ENCODE measurements around the gene BBOX1. TPM values are rescaled to one million over a fixed set of nuclear protein-coding genes. Genes with fewer than 3 reads are reported as not detected.

The BBOX1 gene
- total and polyA plus RNA-seq, 4 donors = 2.8 to 18.4 (median 9.0) TPM

- Histone ChIP-seq H3K4me1 (ENCODE audit: control insufficient read depth in 4 of 4, insufficient read depth in 4 of 4, low read length in 3 of 4) (peaks cover 0 to 20% (median 7%) of the 10 kb centered on the region in 4 donors), H3K4me3 (ENCODE audit: low read depth in 1 of 3, low read length in 3 of 3) (peak overlapping the region; percentile 57 to 81 (median 59)), H3K27ac (ENCODE audit: low read depth in 1 of 2, low read length in 2 of 2) (no peak overlapping the region), H3K9ac (ENCODE audit: low read depth in 1 of 2, low read length in 2 of 2) (no peak overlapping the region), H3K27me3 (ENCODE audit: control insufficient read depth in 4 of 4, insufficient read depth in 4 of 4, low read length in 3 of 4) (no peaks in the 10 kb centered on the region), H3K36me3 (ENCODE audit: control insufficient read depth in 4 of 4, insufficient read depth in 3 of 4, low read depth in 1 of 4, low read length in 3 of 4) (no peaks in the 10 kb centered on the region), H3K9me3 (ENCODE audit: control insufficient read depth in 4 of 4, low read length in 3 of 4) (no peaks in the 10 kb centered on the region)
- TF ChIP-seq CTCF (IDR thresholded peaks at IDR 0.05; ENCODE audit: low read depth, low read length, missing input control) = peak; percentile 3
- no peak for TF ChIP-seq YY1 (IDR thresholded peaks at IDR 0.05)
- TF ChIP-seq RAD21 (IDR thresholded peaks at IDR 0.05) = peak; percentile 6 to 61
- TF ChIP-seq RXRA (IDR thresholded peaks at IDR 0.05) = peak; percentile 55 to 81
- WGBS = 36% methylated on average over 19 of the region's 19 CpGs
- no peak for DNase-seq (ENCODE audit: low spot score)
These were observed 46.0 kb upstream of the BBOX1 start for GRCh38 chr11:26994631-26995095.

- peaks cover 0 to 20% (median 7%) of the 10 kb centered on the region in 4 donors for H3K4me1 ChIP-seq (ENCODE audit: control insufficient read depth in 4 of 4, insufficient read depth in 4 of 4, low read length in 3 of 4)
- H3K4me3 ChIP-seq (ENCODE audit: low read depth in 1 of 3, low read length in 3 of 3) = no peak overlapping the region
- H3K9ac ChIP-seq (ENCODE audit: low read depth in 1 of 2, low read length in 2 of 2) = no peak overlapping the region
- H3K27me3 ChIP-seq (ENCODE audit: control insufficient read depth in 4 of 4, insufficient read depth in 4 of 4, low read length in 3 of 4) = no peaks in the 10 kb centered on the region
- H3K27ac ChIP-seq (ENCODE audit: low read depth in 1 of 2, low read length in 2 of 2) = no peak overlapping the region
- H3K36me3 ChIP-seq (ENCODE audit: control insufficient read depth in 4 of 4, insufficient read depth in 3 of 4, low read depth in 1 of 4, low read length in 3 of 4) = no peaks in the 10 kb centered on the region
- DNase-seq (ENCODE audit: low spot score) = no peak
- TF ChIP-seq GABPA (IDR thresholded peaks at IDR 0.05 in 1 of 2, conservative IDR thresholded peaks at IDR 0.05 in 1 of 2) (no peak), JUND (IDR thresholded peaks at IDR 0.05) (no peak), RAD21 (IDR thresholded peaks at IDR 0.05) (no peak), YY1 (IDR thresholded peaks at IDR 0.05) (no peak), HNF4G (IDR thresholded peaks at IDR 0.05) (no peak), NR2F2 (IDR thresholded peaks at IDR 0.05) (no peak), EGR1 (IDR thresholded peaks at IDR 0.05; ENCODE audit: low read depth in 2 of 2) (no peak), FOXA1 (IDR thresholded peaks at IDR 0.05) (no peak), HNF4A (conservative IDR thresholded peaks at IDR 0.05) (no peak), RXRA (IDR thresholded peaks at IDR 0.05) (no peak), MAX (IDR thresholded peaks at IDR 0.05) (no peak), ZBTB33 (IDR thresholded peaks at IDR 0.05) (no peak), FOXA2 (IDR thresholded peaks at IDR 0.05) (no peak), ATF3 (IDR thresholded peaks at IDR 0.05) (no peak), TAF1 (conservative IDR thresholded peaks at IDR 0.05) (no peak)
- 47% methylated on average over 1 of the region's 1 CpG for WGBS
- H3K9me3 ChIP-seq (ENCODE audit: control insufficient read depth in 4 of 4, low read length in 3 of 4) = no peaks in the 10 kb centered on the region
These were observed 44.7 kb upstream of the BBOX1 start for GRCh38 chr11:26995701-26996460.

Measured in liver (tissue), 9 donors.